A549 (cell line): ENCODE data around the gene SV2A.
"Not testable (repeated sequence)": the region's sequence is repeated elsewhere in the genome, so short reads cannot be mapped to it uniquely, and the experiment has no call there.

Experiments used
- CEBPB ChIP-seq, 2 experiments: fragments of >200 bp in 1 of 2; sonication (Bioruptor Twin) in 1 of 2; formaldehyde crosslinking in 1 of 2; IDR thresholded peaks; 2 replicates each; pipeline ENCODE4 v1.6.1; 2012 to 2016
- EHMT2 ChIP-seq: fragments of 200-600 bp; sonication (generic); IDR thresholded peaks from 2 replicates; pipeline ENCODE4 v1.6.1; 2016; ENCODE audit warnings: antibody characterized with exemption, low read depth, mild to moderate bottlenecking, moderate library complexity
- JUN ChIP-seq, 2 experiments: fragments of >200 bp; sonication (Bioruptor Twin); formaldehyde crosslinking; IDR thresholded peaks; 2 replicates in 1 of 2; 3 replicates in 1 of 2; pipeline ENCODE4 v1.6.1; 2016 to 2017
- JUNB ChIP-seq: fragments of >200 bp; sonication (Bioruptor Twin); formaldehyde crosslinking; IDR thresholded peaks from 2 replicates; pipeline ENCODE4 v1.6.1; 2016
- POLR2A ChIP-seq: IDR thresholded peaks from 2 replicates; pipeline ENCODE4 v1.6.1; 2012; ENCODE audit warnings: mild to moderate bottlenecking, low read length
- TF ChIP-seq, protein P1 (sequence below): fragments of 450-650 bp; IDR thresholded peaks from 2 replicates; pipeline ENCODE4 v1.6.1; 2014; ENCODE audit warnings: antibody characterized with exemption
- TF ChIP-seq, protein P2 (sequence below): fragments of >200 bp; sonication (Bioruptor Twin); formaldehyde crosslinking; IDR thresholded peaks from 3 replicates; pipeline ENCODE4 v1.5.1; 2016
- TF ChIP-seq, protein P3 (sequence below): fragments of 250-450 bp; sonication (Bioruptor Pico); IDR thresholded peaks from 2 replicates; pipeline ENCODE4 v1.5.0; 2021; ENCODE audit warnings: mild to moderate bottlenecking, moderate library complexity, borderline replicate concordance

DNA sequence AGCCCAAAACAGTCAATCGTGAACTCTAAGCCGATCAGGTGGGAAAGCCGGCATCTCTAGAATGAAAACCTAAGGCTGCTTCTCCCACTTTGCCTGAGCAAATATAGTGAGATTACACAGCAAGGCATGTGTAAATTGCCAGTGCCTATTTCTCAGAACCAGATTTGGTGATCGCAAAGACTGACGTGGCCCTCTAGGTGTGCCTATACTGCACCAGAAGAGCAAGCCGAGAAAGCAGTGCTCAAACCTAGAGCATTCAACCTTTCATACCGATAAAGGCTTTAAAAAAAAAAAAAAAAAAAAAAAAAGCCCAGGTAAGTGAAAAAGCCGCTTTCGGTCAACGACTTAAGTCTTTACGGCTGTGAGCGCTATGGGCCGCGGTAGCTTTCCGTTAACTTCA is 57.4 kb downstream of the SV2A start:
- TF ChIP-seq CEBPB (IDR thresholded peaks at IDR 0.05); JUN (IDR thresholded peaks at IDR 0.05); JUNB; POLR2A; EHMT2: not testable (repeated sequence)
- TF ChIP-seq, protein P1, sequence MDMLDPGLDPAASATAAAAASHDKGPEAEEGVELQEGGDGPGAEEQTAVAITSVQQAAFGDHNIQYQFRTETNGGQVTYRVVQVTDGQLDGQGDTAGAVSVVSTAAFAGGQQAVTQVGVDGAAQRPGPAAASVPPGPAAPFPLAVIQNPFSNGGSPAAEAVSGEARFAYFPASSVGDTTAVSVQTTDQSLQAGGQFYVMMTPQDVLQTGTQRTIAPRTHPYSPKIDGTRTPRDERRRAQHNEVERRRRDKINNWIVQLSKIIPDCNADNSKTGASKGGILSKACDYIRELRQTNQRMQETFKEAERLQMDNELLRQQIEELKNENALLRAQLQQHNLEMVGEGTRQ = not testable (repeated sequence)
- TF ChIP-seq, protein P2, sequence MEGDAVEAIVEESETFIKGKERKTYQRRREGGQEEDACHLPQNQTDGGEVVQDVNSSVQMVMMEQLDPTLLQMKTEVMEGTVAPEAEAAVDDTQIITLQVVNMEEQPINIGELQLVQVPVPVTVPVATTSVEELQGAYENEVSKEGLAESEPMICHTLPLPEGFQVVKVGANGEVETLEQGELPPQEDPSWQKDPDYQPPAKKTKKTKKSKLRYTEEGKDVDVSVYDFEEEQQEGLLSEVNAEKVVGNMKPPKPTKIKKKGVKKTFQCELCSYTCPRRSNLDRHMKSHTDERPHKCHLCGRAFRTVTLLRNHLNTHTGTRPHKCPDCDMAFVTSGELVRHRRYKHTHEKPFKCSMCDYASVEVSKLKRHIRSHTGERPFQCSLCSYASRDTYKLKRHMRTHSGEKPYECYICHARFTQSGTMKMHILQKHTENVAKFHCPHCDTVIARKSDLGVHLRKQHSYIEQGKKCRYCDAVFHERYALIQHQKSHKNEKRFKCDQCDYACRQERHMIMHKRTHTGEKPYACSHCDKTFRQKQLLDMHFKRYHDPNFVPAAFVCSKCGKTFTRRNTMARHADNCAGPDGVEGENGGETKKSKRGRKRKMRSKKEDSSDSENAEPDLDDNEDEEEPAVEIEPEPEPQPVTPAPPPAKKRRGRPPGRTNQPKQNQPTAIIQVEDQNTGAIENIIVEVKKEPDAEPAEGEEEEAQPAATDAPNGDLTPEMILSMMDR = not testable (repeated sequence)
- TF ChIP-seq, protein P3, sequence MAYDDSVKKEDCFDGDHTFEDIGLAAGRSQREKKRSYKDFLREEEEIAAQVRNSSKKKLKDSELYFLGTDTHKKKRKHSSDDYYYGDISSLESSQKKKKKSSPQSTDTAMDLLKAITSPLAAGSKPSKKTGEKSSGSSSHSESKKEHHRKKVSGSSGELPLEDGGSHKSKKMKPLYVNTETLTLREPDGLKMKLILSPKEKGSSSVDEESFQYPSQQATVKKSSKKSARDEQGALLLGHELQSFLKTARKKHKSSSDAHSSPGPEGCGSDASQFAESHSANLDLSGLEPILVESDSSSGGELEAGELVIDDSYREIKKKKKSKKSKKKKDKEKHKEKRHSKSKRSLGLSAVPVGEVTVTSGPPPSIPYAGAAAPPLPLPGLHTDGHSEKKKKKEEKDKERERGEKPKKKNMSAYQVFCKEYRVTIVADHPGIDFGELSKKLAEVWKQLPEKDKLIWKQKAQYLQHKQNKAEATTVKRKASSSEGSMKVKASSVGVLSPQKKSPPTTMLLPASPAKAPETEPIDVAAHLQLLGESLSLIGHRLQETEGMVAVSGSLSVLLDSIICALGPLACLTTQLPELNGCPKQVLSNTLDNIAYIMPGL (CRISPR knock-in tag) = not testable (repeated sequence)
